HG03097 (cell line): Measurements from ENCODE around the gene CUL1.

ENCODE experiments used
- ATAC-seq: cut with Tn5 transposase; IDR thresholded peaks from one replicate; pipeline ENCODE4 v1.9.1; 2021; ENCODE audit not compliant: unreplicated experiment, low FRiP score

CUL1 gene

GRCh38 chr7:148799893-148800555, 101.3 kb downstream of the CUL1 start:
- no peak for ATAC-seq

GRCh38 chr7:148800677-148801076, 102.0 kb downstream of the CUL1 start:
- no peak for ATAC-seq

GRCh38 chr7:148802101-148802493, 103.4 kb downstream of the CUL1 start:
- ATAC-seq, result no peak

GRCh38 chr7:148803094-148803493, 104.4 kb downstream of the CUL1 start:
- no peak for ATAC-seq

GRCh38 chr7:148804343-148805235, 105.9 kb downstream of the CUL1 start:
- no peak for ATAC-seq

GRCh38 chr7:148806187-148806586, 107.5 kb downstream of the CUL1 start:
- no peak for ATAC-seq

- ATAC-seq, result no peak
Observed at GRCh38 chr7:148807436-148807835, 108.7 kb downstream of the CUL1 start.

- ATAC-seq, result no peak
Observed at GRCh38 chr7:148809856-148810255, 111.2 kb downstream of the CUL1 start.

- ATAC-seq, result no peak
Observed at GRCh38 chr7:148811892-148812291, 113.2 kb downstream of the CUL1 start.

- no peak for ATAC-seq
Observed at GRCh38 chr7:148813890-148814289, 115.2 kb downstream of the CUL1 start.

- ATAC-seq, result no peak
Observed at GRCh38 chr7:148814922-148815559, 116.3 kb downstream of the CUL1 start.

- ATAC-seq, result no peak
Observed at GRCh38 chr7:148815612-148816011, 116.9 kb downstream of the CUL1 start.

GRCh38 chr7:148819697-148820360, 121.1 kb downstream of the CUL1 start:
- ATAC-seq, result no peak

GRCh38 chr7:148821422-148821821, 122.7 kb downstream of the CUL1 start:
- no peak for ATAC-seq

GRCh38 chr7:148824864-148825263, 126.2 kb downstream of the CUL1 start:
- no peak for ATAC-seq

GRCh38 chr7:148825338-148825737, 126.6 kb downstream of the CUL1 start:
- ATAC-seq, result no peak

GRCh38 chr7:148828965-148829364, 130.3 kb downstream of the CUL1 start:
- no peak for ATAC-seq

- no peak for ATAC-seq
Observed at GRCh38 chr7:148830897-148831692, 132.4 kb downstream of the CUL1 start.

- no peak for ATAC-seq
Observed at GRCh38 chr7:148831782-148832181, 133.1 kb downstream of the CUL1 start.

- ATAC-seq, result no peak
Observed at GRCh38 chr7:148834605-148835004, 135.9 kb downstream of the CUL1 start.
